ENCODE measurements around the gene SLC22A6. TPM values are rescaled to one million over a fixed set of nuclear protein-coding genes. Genes with fewer than 3 reads are reported as not detected.

Gene SLC22A6
- not detected for polyA plus RNA-seq (2013, experiment 1 of 2)
- not detected for polyA plus RNA-seq (2013, experiment 2 of 2)

DNA sequence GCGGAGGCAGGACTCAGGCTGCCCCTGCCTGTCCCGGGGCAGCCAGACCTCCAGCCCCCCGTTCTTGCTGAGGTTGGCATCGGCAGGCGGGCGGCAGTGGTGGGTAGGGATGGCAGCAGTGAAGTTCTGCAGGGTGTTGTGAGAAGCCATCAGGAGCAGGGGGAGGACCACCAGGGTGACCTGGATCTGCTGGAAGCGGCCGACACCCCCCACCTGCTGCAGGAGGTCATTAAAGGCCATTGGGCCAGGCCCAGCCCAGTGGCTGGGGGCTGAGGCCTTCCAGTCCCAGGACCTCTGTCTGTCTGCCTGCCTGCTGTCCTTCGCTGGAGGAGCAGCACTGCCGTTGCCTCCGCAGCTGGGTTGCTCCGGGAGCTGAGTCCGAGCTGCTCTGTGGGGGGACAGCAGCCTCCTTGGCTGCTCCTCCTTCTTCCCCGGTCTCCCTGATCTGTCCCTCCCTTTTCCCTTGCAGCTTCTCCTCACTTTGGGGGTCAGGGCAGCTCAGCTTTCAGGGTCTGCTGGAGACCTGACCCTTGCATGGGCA is at the start of gene SLC22A6:
SLC22A6 (minus strand) TSS at position 517 of the 541 bp plus-strand sequence; CDS start at position 240, 277 bp downstream.
- no peak within 1 kb of the TSS for H3K14ac ChIP-seq (ENCODE audit: low read length)
- peak within 1 kb of the TSS; percentile 43 for H2BK15ac ChIP-seq (ENCODE audit: low read length)
- H3K79me1 ChIP-seq (ENCODE audit: low read depth, low read length) = no peaks in the 10 kb centered on the region
- peak within 1 kb of the TSS; percentile 26 for H3K23ac ChIP-seq (ENCODE audit: low read depth, low read length, poor library complexity)
- WGBS, 2 donors (ENCODE audit: extremely low coverage in 2 of 2, insufficient read length in 2 of 2, insufficient replicate concordance in 1 of 2) = no CpG with 5 or more reads among the region's 14 CpGs
- H3K9me3 ChIP-seq (replicated peaks in 1 of 2; ENCODE audit: control insufficient read depth in 2 of 2, insufficient read depth in 1 of 2, low read depth in 1 of 2, low read length in 2 of 2) = no peaks in the 10 kb centered on the region
- H3K4me1 ChIP-seq (ENCODE audit: control insufficient read depth in 2 of 2, insufficient read depth in 1 of 2, low read depth in 1 of 2, low read length in 2 of 2) = peaks cover 0 to 9% of the 10 kb centered on the region in 2 donors
- no peak within 1 kb of the TSS for H3K4me3 ChIP-seq (ENCODE audit: low read length in 2 of 2)
- H3K4me2 ChIP-seq (ENCODE audit: insufficient read depth, low read length, poor library complexity, severe bottlenecking) = no peak within 1 kb of the TSS
- H2BK5ac ChIP-seq (ENCODE audit: low read length) = no peak within 1 kb of the TSS
- no peak within 1 kb of the TSS for H2BK120ac ChIP-seq (ENCODE audit: low read depth, low read length)
- H4K91ac ChIP-seq (ENCODE audit: low read depth, low read length, poor library complexity) = no peak within 1 kb of the TSS
- H4K8ac ChIP-seq (ENCODE audit: low read depth, low read length) = no peak within 1 kb of the TSS
- H3K9ac ChIP-seq (ENCODE audit: low read depth, low read length, poor library complexity) = no peak within 1 kb of the TSS
- H3K36me3 ChIP-seq (replicated peaks in 1 of 2; ENCODE audit: control insufficient read depth in 2 of 2, insufficient read depth in 2 of 2, low read length in 2 of 2) = no peaks in the 10 kb centered on the region
- peaks cover 0 to 10% (median 0%) of the 10 kb centered on the region in 3 experiments for H3K27me3 ChIP-seq (ENCODE audit: control insufficient read depth in 3 of 3, insufficient read depth in 3 of 3, low read depth in 1 of 3, low read length in 3 of 3)
- no peak within 1 kb of the TSS for H3K4ac ChIP-seq (ENCODE audit: low read length)
- H2BK12ac ChIP-seq (ENCODE audit: low read length) = peak within 1 kb of the TSS; percentile 23
- no peak within 1 kb of the TSS for H2AK5ac ChIP-seq (ENCODE audit: low read depth, low read length)
- H3K18ac ChIP-seq (ENCODE audit: low read length) = peak within 1 kb of the TSS; percentile 84
- no peak for DNase-seq (ENCODE audit: low spot score)
- peak within 1 kb of the TSS; percentile 12 for H3K27ac ChIP-seq (replicated peaks; ENCODE audit: low read length)
- H2AFZ ChIP-seq (ENCODE audit: low read length) = no peak within 1 kb of the TSS

GRCh38 chr11:63032457-63032856 is 47.7 kb upstream of the SLC22A6 start:
- DNase-seq (ENCODE audit: low spot score) = no peak
- Histone ChIP-seq H2BK5ac (ENCODE audit: low read length) (no peak overlapping the region), H2BK15ac (ENCODE audit: low read length) (no peak overlapping the region), H3K79me1 (ENCODE audit: low read depth, low read length) (no peaks in the 10 kb centered on the region), H4K91ac (ENCODE audit: low read depth, low read length, poor library complexity) (no peak overlapping the region), H3K14ac (ENCODE audit: low read length) (no peak overlapping the region), H2AK5ac (ENCODE audit: low read depth, low read length) (no peak overlapping the region), H3K4me2 (ENCODE audit: insufficient read depth, low read length, poor library complexity, severe bottlenecking) (no peak overlapping the region), H3K9ac (ENCODE audit: low read depth, low read length, poor library complexity) (no peak overlapping the region), H3K9me3 (replicated peaks in 1 of 2; ENCODE audit: control insufficient read depth in 2 of 2, insufficient read depth in 1 of 2, low read depth in 1 of 2, low read length in 2 of 2) (peaks cover 0 to 1% of the 10 kb centered on the region in 2 donors), H2BK12ac (ENCODE audit: low read length) (no peak overlapping the region), H3K4me3 (ENCODE audit: low read length in 2 of 2) (no peak overlapping the region), H3K27me3 (ENCODE audit: control insufficient read depth in 3 of 3, insufficient read depth in 3 of 3, low read depth in 1 of 3, low read length in 3 of 3) (no peaks in the 10 kb centered on the region), H3K4ac (ENCODE audit: low read length) (no peak overlapping the region), H3K23ac (ENCODE audit: low read depth, low read length, poor library complexity) (no peak overlapping the region), H2AFZ (ENCODE audit: low read length) (no peak overlapping the region), H2BK120ac (ENCODE audit: low read depth, low read length) (no peak overlapping the region), H4K8ac (ENCODE audit: low read depth, low read length) (no peak overlapping the region), H3K36me3 (replicated peaks in 1 of 2; ENCODE audit: control insufficient read depth in 2 of 2, insufficient read depth in 2 of 2, low read length in 2 of 2) (no peaks in the 10 kb centered on the region), H3K18ac (ENCODE audit: low read length) (no peak overlapping the region), H3K27ac (replicated peaks; ENCODE audit: low read length) (no peak overlapping the region), H3K4me1 (ENCODE audit: control insufficient read depth in 2 of 2, insufficient read depth in 1 of 2, low read depth in 1 of 2, low read length in 2 of 2) (no peaks in the 10 kb centered on the region)
- no CpG with 5 or more reads among the region's 4 CpGs for WGBS, 2 donors (ENCODE audit: extremely low coverage in 2 of 2, insufficient read length in 2 of 2, insufficient replicate concordance in 1 of 2)

DNA sequence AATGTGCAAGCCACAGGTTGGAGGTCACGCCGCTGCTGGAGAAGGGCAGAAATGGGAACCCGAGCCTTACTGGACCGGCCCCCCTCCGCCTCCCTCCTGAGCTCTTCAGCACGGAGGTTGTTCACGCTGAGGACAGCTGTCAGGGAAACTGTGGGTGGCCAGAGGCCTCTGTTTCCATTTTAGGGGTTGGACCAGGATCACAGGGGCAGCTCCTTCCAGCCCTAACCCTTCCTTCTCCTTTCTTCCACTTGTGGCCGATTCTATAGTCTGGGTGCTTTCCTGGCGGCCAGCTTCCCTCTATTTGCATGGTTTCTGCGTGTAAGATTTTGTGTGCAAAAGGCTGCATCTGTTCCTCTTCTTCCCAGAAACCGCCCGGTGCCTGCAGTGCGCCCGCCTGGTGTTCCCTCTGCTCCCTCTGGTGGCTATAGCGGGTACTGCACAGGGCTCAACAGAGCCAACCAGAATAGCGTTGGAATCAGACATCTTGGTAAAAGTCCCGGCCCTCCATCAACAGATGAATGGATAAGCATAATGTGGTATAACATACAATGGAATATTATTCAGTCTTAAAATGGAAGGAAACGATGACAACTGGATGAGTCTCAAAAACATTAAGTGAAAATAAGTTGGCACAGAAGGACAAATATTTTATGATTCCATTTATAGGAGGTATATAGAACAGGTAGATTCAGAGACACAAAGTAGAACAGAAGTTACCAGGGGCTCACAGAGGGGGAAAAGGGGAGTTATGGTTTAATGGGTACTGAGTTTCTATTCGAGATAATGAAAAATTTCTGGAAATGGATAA is 39.3 kb upstream of the SLC22A6 start:
- H3K27me3 ChIP-seq (ENCODE audit: control insufficient read depth in 3 of 3, insufficient read depth in 3 of 3, low read depth in 1 of 3, low read length in 3 of 3) = peaks cover 0 to 6% (median 0%) of the 10 kb centered on the region in 3 experiments
- H3K18ac ChIP-seq (ENCODE audit: low read length) = peak overlapping the region; percentile 90
- H3K79me1 ChIP-seq (ENCODE audit: low read depth, low read length) = no peaks in the 10 kb centered on the region
- H2AK5ac ChIP-seq (ENCODE audit: low read depth, low read length) = peak overlapping the region; percentile 11
- H3K14ac ChIP-seq (ENCODE audit: low read length) = no peak overlapping the region
- H4K8ac ChIP-seq (ENCODE audit: low read depth, low read length) = no peak overlapping the region
- H3K9ac ChIP-seq (ENCODE audit: low read depth, low read length, poor library complexity) = no peak overlapping the region
- no peak overlapping the region for H2BK12ac ChIP-seq (ENCODE audit: low read length)
- no peak overlapping the region for H2BK5ac ChIP-seq (ENCODE audit: low read length)
- no peak overlapping the region for H4K91ac ChIP-seq (ENCODE audit: low read depth, low read length, poor library complexity)
- no peak overlapping the region for H3K4ac ChIP-seq (ENCODE audit: low read length)
- no peaks in the 10 kb centered on the region for H3K36me3 ChIP-seq (replicated peaks in 1 of 2; ENCODE audit: control insufficient read depth in 2 of 2, insufficient read depth in 2 of 2, low read length in 2 of 2)
- no peak overlapping the region for H3K4me3 ChIP-seq (ENCODE audit: low read length in 2 of 2)
- no CpG with 5 or more reads among the region's 19 CpGs for WGBS, 2 donors (ENCODE audit: extremely low coverage in 2 of 2, insufficient read length in 2 of 2, insufficient replicate concordance in 1 of 2)
- peaks cover 0 to 2% of the 10 kb centered on the region in 2 donors for H3K9me3 ChIP-seq (replicated peaks in 1 of 2; ENCODE audit: control insufficient read depth in 2 of 2, insufficient read depth in 1 of 2, low read depth in 1 of 2, low read length in 2 of 2)
- peak overlapping the region; percentile 56 for H2BK15ac ChIP-seq (ENCODE audit: low read length)
- DNase-seq (ENCODE audit: low spot score) = peak; percentile 79
- H3K4me2 ChIP-seq (ENCODE audit: insufficient read depth, low read length, poor library complexity, severe bottlenecking) = no peak overlapping the region
- H3K27ac ChIP-seq (replicated peaks; ENCODE audit: low read length) = no peak overlapping the region
- H2AFZ ChIP-seq (ENCODE audit: low read length) = peak overlapping the region; percentile 82
- H3K4me1 ChIP-seq (ENCODE audit: control insufficient read depth in 2 of 2, insufficient read depth in 1 of 2, low read depth in 1 of 2, low read length in 2 of 2) = peaks cover 4 to 14% of the 10 kb centered on the region in 2 donors
- peak overlapping the region; percentile 69 for H2BK120ac ChIP-seq (ENCODE audit: low read depth, low read length)
- H3K23ac ChIP-seq (ENCODE audit: low read depth, low read length, poor library complexity) = no peak overlapping the region

GRCh38 chr11:63023222-63023814 is 38.6 kb upstream of the SLC22A6 start:
- Histone ChIP-seq H2BK5ac (ENCODE audit: low read length) (no peak overlapping the region), H2BK12ac (ENCODE audit: low read length) (no peak overlapping the region), H2BK15ac (ENCODE audit: low read length) (peak overlapping the region; percentile 56), H2BK120ac (ENCODE audit: low read depth, low read length) (peak overlapping the region; percentile 69), H3K9me3 (replicated peaks in 1 of 2; ENCODE audit: control insufficient read depth in 2 of 2, insufficient read depth in 1 of 2, low read depth in 1 of 2, low read length in 2 of 2) (peaks cover 0 to 2% of the 10 kb centered on the region in 2 donors), H2AK5ac (ENCODE audit: low read depth, low read length) (peak overlapping the region; percentile 11), H2AFZ (ENCODE audit: low read length) (peak overlapping the region; percentile 82), H3K4me2 (ENCODE audit: insufficient read depth, low read length, poor library complexity, severe bottlenecking) (no peak overlapping the region), H4K91ac (ENCODE audit: low read depth, low read length, poor library complexity) (no peak overlapping the region), H3K4me3 (ENCODE audit: low read length in 2 of 2) (no peak overlapping the region), H3K18ac (ENCODE audit: low read length) (peak overlapping the region; percentile 90), H3K23ac (ENCODE audit: low read depth, low read length, poor library complexity) (no peak overlapping the region), H3K36me3 (replicated peaks in 1 of 2; ENCODE audit: control insufficient read depth in 2 of 2, insufficient read depth in 2 of 2, low read length in 2 of 2) (no peaks in the 10 kb centered on the region), H3K4me1 (ENCODE audit: control insufficient read depth in 2 of 2, insufficient read depth in 1 of 2, low read depth in 1 of 2, low read length in 2 of 2) (peaks cover 4 to 14% of the 10 kb centered on the region in 2 donors), H3K14ac (ENCODE audit: low read length) (no peak overlapping the region), H3K79me1 (ENCODE audit: low read depth, low read length) (no peaks in the 10 kb centered on the region), H3K4ac (ENCODE audit: low read length) (no peak overlapping the region), H3K27me3 (ENCODE audit: control insufficient read depth in 3 of 3, insufficient read depth in 3 of 3, low read depth in 1 of 3, low read length in 3 of 3) (peaks cover 0 to 6% (median 0%) of the 10 kb centered on the region in 3 experiments), H3K27ac (replicated peaks; ENCODE audit: low read length) (no peak overlapping the region), H3K9ac (ENCODE audit: low read depth, low read length, poor library complexity) (no peak overlapping the region), H4K8ac (ENCODE audit: low read depth, low read length) (no peak overlapping the region)
- no CpG with 5 or more reads among the region's 11 CpGs for WGBS, 2 donors (ENCODE audit: extremely low coverage in 2 of 2, insufficient read length in 2 of 2, insufficient replicate concordance in 1 of 2)
- no peak for DNase-seq (ENCODE audit: low spot score)
